Activated T-helper 1 cell treated with anti-CD3 and anti-CD28 coated beads, Interleukin-2, amount 50 U/mL, for 16 hours (primary cell): ENCODE measurements around the gene DNAH14.
"Not testable (repeated sequence)": the region's sequence is repeated elsewhere in the genome, so short reads cannot be mapped to it uniquely, and the experiment has no call there.

Experiments
- DNase-seq, 2 donors: peaks; one replicate each; pipeline ENCODE4 v3.0.0-alpha.2; 2020; ENCODE audit warnings: low read depth in 1 of 2, low spot score in 1 of 2

DNAH14 gene

GRCh38 chr1:224929335-224930237 lies at the start of gene DNAH14:
Gene DNAH14, plus strand, starts transcription at chr1:224929675. Its CDS starts 23,028 bp downstream, at chr1:224952703.
- DNase-seq, result no peak

- no peak for DNase-seq
These were observed 48.7 kb upstream of the DNAH14 start for GRCh38 chr1:224880593-224881307.

- not testable (repeated sequence) for DNase-seq
These were observed 48.2 kb upstream of the DNAH14 start for GRCh38 chr1:224881308-224881692.

- DNase-seq, result no peak
These were observed 47.7 kb upstream of the DNAH14 start for GRCh38 chr1:224881762-224882211.

- no peak for DNase-seq
These were observed 47.2 kb upstream of the DNAH14 start for GRCh38 chr1:224882264-224882663.

GRCh38 chr1:224883091-224883490 lies 46.4 kb upstream of the DNAH14 start:
- no peak for DNase-seq

GRCh38 chr1:224884361-224884801 lies 45.1 kb upstream of the DNAH14 start:
- no peak for DNase-seq

GRCh38 chr1:224885376-224885775 lies 44.1 kb upstream of the DNAH14 start:
- DNase-seq, result not testable (repeated sequence)

- no peak for DNase-seq
These were observed 34.6 kb upstream of the DNAH14 start for GRCh38 chr1:224894915-224895314.

GRCh38 chr1:224896130-224896781 lies 33.2 kb upstream of the DNAH14 start:
- DNase-seq, result no peak

GRCh38 chr1:224897529-224898327 lies 31.7 kb upstream of the DNAH14 start:
- DNase-seq, result no peak

GRCh38 chr1:224898937-224899336 lies 30.5 kb upstream of the DNAH14 start:
- DNase-seq, result no peak

GRCh38 chr1:224900062-224900630 lies 29.3 kb upstream of the DNAH14 start:
- DNase-seq, result no peak

GRCh38 chr1:224901087-224901810 lies 28.2 kb upstream of the DNAH14 start:
- DNase-seq, result no peak

- DNase-seq, result no peak
These were observed 25.5 kb upstream of the DNAH14 start for GRCh38 chr1:224903955-224904354.

- no peak for DNase-seq
These were observed 23.1 kb upstream of the DNAH14 start for GRCh38 chr1:224906340-224906739.

GRCh38 chr1:224911217-224911616 lies 18.3 kb upstream of the DNAH14 start:
- DNase-seq, result no peak

- DNase-seq, result no peak
These were observed 15.1 kb upstream of the DNAH14 start for GRCh38 chr1:224914292-224914900.

- no peak for DNase-seq
These were observed 10.0 kb upstream of the DNAH14 start for GRCh38 chr1:224919508-224919907.
